ENCODE results near the gene S1PR4. TPM values are rescaled to one million over a fixed set of nuclear protein-coding genes. Genes with fewer than 3 reads are reported as not detected.
"Not testable (repeated sequence)": the region's sequence is repeated elsewhere in the genome, so short reads cannot be mapped to it uniquely, and the experiment has no call there.

S1PR4 gene
- total RNA-seq, 4 donors from 2014 or later = 1.6 to 9.9 (median 2.5) TPM

GRCh38 chr19:3153286-3154230 is 25.0 kb upstream of the S1PR4 start:
- no peaks in the 10 kb centered on the region for H3K36me3 ChIP-seq
- no peak overlapping the region for H3K27ac ChIP-seq
- TF ChIP-seq POLR2A (IDR thresholded peaks at IDR 0.05) (no peak), CTCF (IDR thresholded peaks at IDR 0.05) (no peak)
- H3K4me3 ChIP-seq = no peak overlapping the region
- no peak for DNase-seq
- no peaks in the 10 kb centered on the region for H3K27me3 ChIP-seq
- no peaks in the 10 kb centered on the region for H3K4me1 ChIP-seq
- no peaks in the 10 kb centered on the region for H3K9me3 ChIP-seq

DNA sequence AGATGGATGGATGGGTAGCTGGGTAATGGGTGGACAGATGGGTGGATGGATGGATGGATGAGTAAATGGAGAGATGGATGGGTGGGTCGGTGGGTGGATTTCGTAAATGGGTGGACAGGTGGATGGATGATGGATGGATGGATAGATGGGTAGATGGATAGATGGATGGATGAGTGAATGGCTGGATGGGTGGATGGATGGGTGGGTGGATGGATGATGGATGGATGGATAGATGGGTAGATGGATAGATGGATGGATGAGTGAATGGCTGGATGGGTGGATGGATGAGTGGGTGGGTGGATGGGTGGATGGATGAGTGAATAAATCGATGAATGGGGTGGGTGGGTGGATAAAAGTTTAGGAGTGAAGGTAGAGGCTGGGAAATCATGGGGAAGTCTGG is 24.1 kb upstream of the S1PR4 start:
- H3K9me3 ChIP-seq, DNase-seq, H3K4me1 ChIP-seq, H3K36me3 ChIP-seq, H3K27me3 ChIP-seq, H3K4me3 ChIP-seq: not testable (repeated sequence)
- H3K27ac ChIP-seq = peak overlapping the region in 3 of 4 donors; percentile 26 to 73 (median 29)

- Histone ChIP-seq H3K27ac (peak overlapping the region in 3 of 4 donors; percentile 31 to 73 (median 45)), H3K36me3 (no peaks in the 10 kb centered on the region), H3K27me3 (no peaks in the 10 kb centered on the region), H3K4me1 (no peaks in the 10 kb centered on the region), H3K4me3 (no peak overlapping the region), H3K9me3 (no peaks in the 10 kb centered on the region)
- DNase-seq = peak in 2 of 3 donors; percentile 72 to 90
- TF ChIP-seq POLR2A (IDR thresholded peaks at IDR 0.05) (peak in 1 of 2 donors; percentile 14), CTCF (IDR thresholded peaks at IDR 0.05) (no peak)
These were observed 23.4 kb upstream of the S1PR4 start for GRCh38 chr19:3154957-3155736.

DNA sequence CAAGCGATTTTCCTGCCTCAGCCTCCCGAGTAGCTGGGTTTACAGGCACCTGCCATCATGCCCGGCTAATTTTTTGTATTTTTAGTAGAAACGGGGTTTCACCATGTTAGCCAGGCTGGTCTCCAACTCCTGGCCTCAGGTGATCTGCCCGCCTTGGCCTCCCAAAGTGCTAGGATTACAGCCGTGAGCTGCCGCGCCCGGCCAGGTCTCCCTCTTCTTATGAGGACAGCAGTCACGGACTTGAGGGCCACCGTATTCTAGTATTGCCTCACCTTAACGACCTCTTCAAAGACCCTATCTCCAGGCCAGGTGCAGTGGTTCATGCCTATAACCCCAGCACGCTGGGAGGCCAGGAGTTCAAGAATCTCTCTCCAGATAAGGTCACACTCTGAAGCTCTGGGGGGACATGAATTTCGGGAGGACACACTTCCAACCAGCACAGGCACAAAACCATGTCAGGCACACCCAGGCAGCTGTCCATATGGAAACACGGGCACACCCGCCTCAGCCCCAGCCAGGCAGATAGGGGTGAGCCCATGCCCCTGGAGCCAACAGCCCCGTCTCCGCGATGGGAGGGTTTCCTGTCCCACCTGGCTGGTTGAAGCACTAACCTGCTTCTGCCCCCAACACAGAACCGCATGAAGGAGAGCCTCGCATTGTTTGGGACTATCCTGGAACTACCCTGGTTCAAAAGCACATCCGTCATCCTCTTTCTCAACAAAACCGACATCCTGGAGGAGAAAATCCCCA is 21.3 kb upstream of the S1PR4 start:
- no peaks in the 10 kb centered on the region for H3K4me1 ChIP-seq
- no peak for DNase-seq
- no peaks in the 10 kb centered on the region for H3K9me3 ChIP-seq
- no peaks in the 10 kb centered on the region for H3K27me3 ChIP-seq
- TF ChIP-seq POLR2A (IDR thresholded peaks at IDR 0.05) (no peak), CTCF (IDR thresholded peaks at IDR 0.05) (no peak)
- H3K27ac ChIP-seq = no peak overlapping the region
- H3K4me3 ChIP-seq = no peak overlapping the region
- H3K36me3 ChIP-seq = no peaks in the 10 kb centered on the region

- no peaks in the 10 kb centered on the region for H3K4me1 ChIP-seq
- no peak overlapping the region for H3K27ac ChIP-seq
- TF ChIP-seq POLR2A (IDR thresholded peaks at IDR 0.05) (no peak), CTCF (IDR thresholded peaks at IDR 0.05) (no peak)
- DNase-seq = no peak
- H3K27me3 ChIP-seq = no peaks in the 10 kb centered on the region
- H3K36me3 ChIP-seq = no peaks in the 10 kb centered on the region
- H3K9me3 ChIP-seq = no peaks in the 10 kb centered on the region
- no peak overlapping the region for H3K4me3 ChIP-seq
These were observed 19.0 kb upstream of the S1PR4 start for GRCh38 chr19:3159565-3159964.

Data from Peyer's patch (tissue), 4 donors.